HG02642 (cell line): ENCODE measurements around the gene JADE2.

Source experiments
- ATAC-seq: cut with Tn5 transposase; IDR thresholded peaks from one replicate; pipeline ENCODE4 v1.9.1; 2021; ENCODE audit warnings: mild to moderate bottlenecking; ENCODE audit not compliant: unreplicated experiment, poor library complexity

The JADE2 gene

GRCh38 chr5:134527156-134527960 is 1.9 kb downstream of the JADE2 start:
- peak; percentile 44 for ATAC-seq

DNA sequence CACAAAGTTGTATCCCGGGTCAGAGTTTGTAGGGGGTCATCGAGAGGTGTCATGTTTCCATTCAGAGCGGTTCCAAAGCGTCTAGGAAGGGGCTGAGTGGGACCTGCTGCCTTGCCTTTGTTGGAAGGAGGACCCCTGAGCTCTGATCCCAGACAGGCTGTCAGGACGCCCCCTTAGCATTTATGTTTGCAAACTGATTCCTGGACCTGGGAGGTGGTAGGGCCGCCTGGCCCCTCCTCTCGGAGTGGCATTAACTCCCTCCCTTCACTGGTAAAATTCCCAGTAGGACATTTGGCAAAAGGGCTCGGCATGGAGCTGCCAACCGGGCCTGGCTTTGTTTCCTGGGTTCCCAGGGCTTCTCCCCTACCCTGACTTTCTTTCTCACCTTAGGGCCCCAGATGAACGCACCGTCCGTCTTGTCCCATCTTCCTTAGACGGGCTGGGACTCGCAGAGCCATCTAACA is 2.5 kb downstream of the JADE2 start:
- ATAC-seq, result no peak

DNA sequence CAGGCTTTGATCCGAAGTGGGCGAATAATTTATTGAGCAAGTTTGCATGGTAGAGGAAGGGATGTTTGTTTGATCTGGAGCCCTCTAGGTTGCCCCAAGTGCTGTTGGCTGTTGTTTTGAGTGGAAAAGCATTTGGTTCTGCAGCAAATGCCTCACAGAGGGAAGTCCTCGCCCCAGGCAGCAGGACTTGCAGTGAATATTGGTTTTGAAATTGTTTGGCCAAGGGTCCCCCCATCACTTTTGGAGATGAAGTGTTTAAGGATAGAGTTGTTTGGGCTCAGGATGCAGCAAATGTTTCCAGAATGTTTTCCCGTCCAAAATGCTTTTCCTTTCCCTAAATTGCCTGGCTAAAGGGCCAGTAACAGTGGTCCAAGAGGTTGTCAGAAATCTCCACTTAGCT is 3.1 kb downstream of the JADE2 start:
- ATAC-seq, result no peak

DNA sequence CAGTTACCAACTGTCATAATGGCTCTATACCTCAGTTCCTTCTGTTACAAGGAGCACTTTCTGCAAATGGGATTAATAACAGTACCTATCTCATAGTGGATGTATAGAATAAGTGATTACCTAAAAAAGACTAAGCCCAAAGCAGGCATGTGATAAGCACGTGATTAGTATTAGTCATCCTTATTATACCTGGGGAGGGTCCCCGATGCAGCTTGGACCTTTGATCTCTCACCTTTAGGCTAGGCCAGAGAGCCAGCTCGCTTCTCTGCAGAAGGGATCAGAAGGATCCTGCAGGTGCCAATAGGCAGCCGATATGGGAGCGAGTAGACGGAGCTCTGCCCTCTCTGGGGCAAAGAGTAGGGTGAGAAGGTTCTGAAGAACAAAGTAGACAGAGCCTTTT is 4.0 kb downstream of the JADE2 start:
- no peak for ATAC-seq

DNA sequence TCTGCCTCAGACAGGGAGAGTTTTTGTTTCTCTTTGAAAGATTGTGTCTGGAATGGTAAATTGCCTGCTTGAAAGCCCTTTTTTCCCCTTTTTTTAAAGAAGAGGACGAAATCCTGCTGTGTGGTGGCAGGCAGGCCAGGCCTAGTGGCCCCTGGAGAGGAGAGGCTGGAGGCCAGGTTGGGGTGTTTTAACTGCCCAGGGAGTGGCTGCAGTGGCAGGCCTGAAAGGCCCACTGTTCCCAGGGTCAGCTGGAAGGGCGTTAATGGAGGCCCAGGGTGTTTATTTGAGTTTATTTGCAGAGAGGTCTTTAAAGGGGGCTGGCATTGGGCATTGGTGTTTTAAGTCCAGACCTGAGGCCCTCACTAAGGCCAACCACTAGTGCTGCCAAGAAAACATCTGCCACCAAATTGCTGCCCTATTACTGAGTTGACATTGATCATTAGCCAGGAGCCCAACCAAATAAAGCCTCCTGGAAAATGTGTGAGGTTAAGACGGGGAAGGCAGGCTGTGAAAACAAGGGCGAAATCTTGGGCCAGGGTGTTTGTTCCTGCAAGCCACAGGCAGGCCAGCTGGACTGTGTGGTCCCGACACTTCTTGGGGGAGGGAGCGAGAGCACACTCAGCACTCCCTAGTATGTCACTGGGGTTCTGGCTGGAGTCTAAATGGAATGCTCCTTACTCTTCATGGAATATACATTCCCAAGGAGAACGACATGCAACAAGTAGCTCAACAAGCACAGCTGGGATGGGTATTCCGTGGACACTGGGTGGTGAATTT is 5.0 kb downstream of the JADE2 start:
- no peak for ATAC-seq

GRCh38 chr5:134533115-134533815 is 7.8 kb downstream of the JADE2 start:
- no peak for ATAC-seq

GRCh38 chr5:134534058-134534725 is 8.7 kb downstream of the JADE2 start:
- no peak for ATAC-seq

GRCh38 chr5:134534726-134535110 is 9.2 kb downstream of the JADE2 start:
- ATAC-seq, result no peak

GRCh38 chr5:134536876-134537275 is 11.4 kb downstream of the JADE2 start:
- ATAC-seq, result no peak

DNA sequence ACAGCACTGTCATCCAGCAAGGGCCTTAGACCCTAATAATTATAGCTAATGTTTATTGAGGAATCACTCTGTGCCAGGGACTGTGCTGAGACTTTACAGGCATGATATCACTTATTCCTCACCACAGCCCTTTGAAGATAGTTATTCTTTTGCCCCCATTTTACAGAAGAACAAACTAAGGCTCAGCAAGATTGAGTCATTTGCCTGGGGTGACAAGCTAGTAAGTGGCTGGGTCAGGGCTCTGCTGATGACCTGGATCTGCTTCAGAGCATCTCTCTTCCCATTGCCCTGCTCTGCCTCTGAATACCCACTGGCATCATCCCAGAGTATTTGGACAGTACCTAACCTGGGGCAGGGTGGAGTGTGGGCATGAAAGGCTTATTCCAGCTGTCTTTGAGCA is 11.8 kb downstream of the JADE2 start:
- no peak for ATAC-seq

GRCh38 chr5:134538296-134538695 is 12.8 kb downstream of the JADE2 start:
- ATAC-seq, result no peak

- ATAC-seq, result no peak
Measured at GRCh38 chr5:134539732-134540131, 14.3 kb downstream of the JADE2 start.

DNA sequence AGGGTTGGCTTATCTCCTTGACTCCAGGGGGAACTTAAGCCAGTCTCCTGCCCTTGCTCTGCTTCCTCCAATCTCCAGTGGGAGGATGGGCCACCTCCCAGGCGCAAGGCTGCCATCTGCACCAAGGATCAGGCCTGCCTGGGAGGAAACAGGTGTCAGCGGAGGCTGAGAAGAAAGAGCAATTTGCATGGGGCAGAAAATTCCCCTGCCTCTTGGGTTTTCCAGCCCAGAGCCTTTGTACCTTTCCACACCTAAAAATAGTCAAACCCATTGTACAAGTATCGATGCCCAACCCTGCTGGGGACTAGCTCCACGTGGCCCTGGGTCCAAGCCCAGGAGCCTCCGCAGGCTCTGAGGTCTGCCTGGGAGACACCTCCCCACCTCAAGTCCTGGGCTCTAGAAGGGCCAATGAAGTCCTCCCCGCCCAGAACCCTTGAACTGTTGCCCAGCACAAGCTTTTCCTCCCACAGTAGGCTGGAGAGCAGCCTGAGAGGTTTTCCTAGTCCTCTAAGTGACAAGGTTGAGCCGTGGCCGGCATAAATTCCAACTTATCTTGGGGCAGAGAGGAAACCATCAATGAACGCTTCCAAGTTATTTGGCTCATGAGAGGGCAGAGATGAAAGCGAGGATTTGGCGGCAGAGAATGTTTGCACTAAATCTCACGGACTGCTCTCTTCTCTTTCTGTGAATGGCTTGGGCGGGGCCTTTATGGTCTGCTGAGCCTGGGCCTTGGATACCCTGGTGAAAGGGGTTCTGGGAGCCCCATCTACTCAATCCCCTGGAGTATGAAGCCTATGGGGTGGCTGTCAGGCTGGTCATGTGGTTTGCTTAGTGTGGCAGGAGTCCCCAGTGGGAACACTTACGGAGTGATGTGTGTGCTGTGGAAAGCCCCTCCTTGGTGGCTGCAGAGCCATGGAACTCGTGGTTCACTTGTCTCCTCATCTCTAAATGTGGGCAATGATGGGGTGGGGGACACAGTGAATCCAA is 15.6 kb downstream of the JADE2 start:
- ATAC-seq, result peak; percentile 41

DNA sequence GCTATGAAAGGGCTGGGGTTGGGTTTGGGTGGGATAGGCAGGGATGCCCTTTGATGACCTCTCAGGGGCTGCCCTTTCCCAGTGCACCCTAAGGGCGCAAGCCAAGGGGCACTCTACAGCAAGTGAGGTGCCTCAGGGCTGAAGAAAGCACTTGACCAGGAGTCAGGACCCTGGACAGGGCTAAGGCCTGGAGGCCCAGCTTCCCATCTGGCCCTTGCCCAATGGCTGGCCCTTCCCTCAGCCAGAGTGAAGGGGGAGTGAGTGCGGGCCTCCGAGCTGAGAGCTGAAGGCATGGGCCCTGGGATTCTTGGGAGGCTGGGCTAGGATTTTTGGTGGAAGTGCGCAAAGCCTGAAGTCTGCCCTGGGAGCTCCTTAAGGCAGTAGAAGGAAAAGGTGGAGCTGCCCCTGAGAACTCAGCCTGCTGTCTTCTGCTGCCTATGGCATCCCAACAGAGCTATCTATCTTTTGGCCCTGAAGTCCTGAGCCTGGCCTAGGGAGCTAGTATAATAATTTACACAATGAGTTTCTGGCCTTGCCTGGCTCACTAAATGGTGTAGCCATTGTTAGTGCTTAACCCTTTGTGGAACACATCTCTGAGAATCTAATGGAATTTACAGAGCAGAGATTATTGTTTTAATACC is 16.4 kb downstream of the JADE2 start:
- peak; percentile 9 for ATAC-seq

- peak; percentile 46 for ATAC-seq
Measured at GRCh38 chr5:134543820-134544614, 18.5 kb downstream of the JADE2 start.

GRCh38 chr5:134545070-134545868 is 19.8 kb downstream of the JADE2 start:
- ATAC-seq, result no peak

DNA sequence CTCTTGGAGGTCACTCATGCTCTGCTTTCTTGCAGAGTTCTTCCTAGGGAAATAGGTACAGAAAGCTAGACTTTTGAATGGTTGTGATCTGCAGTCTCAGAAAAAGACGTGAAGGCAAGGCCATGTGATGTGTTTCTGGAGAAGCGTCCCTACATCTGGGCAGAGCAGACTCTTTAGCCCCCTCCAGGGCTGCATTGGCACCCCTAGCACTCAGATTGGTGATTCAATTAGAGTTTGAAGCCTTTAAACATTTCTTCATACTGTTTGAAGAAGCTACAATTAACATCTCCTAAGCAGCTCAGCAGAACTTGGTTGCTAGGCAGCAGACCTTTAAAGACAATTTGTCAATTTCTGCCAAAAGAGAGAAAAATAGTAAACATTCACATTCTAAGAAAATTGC is 21.6 kb downstream of the JADE2 start:
- no peak for ATAC-seq
